AG09309 (cell line): ENCODE data around the gene ITM2B.

Experiments used
- DNase-seq: peaks from one replicate; pipeline ENCODE4 v3.0.0-alpha.2; 2010; ENCODE audit warnings: low read depth
- H3K4me3 ChIP-seq: 2 replicates; pipeline ENCODE4 v1.5.1; 2011; ENCODE audit warnings: mild to moderate bottlenecking, low read depth, low read length, moderate library complexity; ENCODE audit not compliant: control insufficient read depth
- CTCF ChIP-seq: IDR thresholded peaks from 2 replicates; pipeline ENCODE4 v1.5.1; 2011; ENCODE audit warnings: mild to moderate bottlenecking, low read depth, low read length, inconsistent platforms; ENCODE audit not compliant: insufficient read depth, control insufficient read depth; ENCODE audit errors: missing control alignments

Gene ITM2B

GRCh38 chr13:48317511-48318376, 84.7 kb downstream of the ITM2B start:
- no peak overlapping the region for H3K4me3 ChIP-seq
- TF ChIP-seq CTCF, result no peak
- no peak for DNase-seq

- TF ChIP-seq CTCF, result no peak
- H3K4me3 ChIP-seq, result no peak overlapping the region
- DNase-seq, result no peak
Measured at GRCh38 chr13:48318377-48318811, 85.4 kb downstream of the ITM2B start.

- no peak for DNase-seq
- no peak for TF ChIP-seq CTCF
- H3K4me3 ChIP-seq, result no peak overlapping the region
Measured at GRCh38 chr13:48318821-48319511, 86.0 kb downstream of the ITM2B start.
